SU-DHL-6 (cell line): Measurements from ENCODE around the gene BTBD9.

Experiments
- H2AFZ ChIP-seq: fragments of 200-600 bp; sonication (generic); 2 replicates; pipeline ENCODE4 v1.6.1; 2014; ENCODE audit warnings: low read depth, mild to moderate bottlenecking, moderate library complexity, mixed read lengths, antibody characterized with exemption, low read length; ENCODE audit not compliant: severe bottlenecking
- H3F3A ChIP-seq: fragments of 200-600 bp; shearing (Covaris generic); 2 replicates; pipeline ENCODE4 v1.6.0; 2016; ENCODE audit warnings: antibody characterized with exemption, mild to moderate bottlenecking; ENCODE audit not compliant: insufficient read depth
- H3K27ac ChIP-seq: fragments of 200-600 bp; sonication (generic); 2 replicates; pipeline ENCODE4 v1.5.1; 2016; ENCODE audit warnings: low read depth, mild to moderate bottlenecking, low read length, moderate library complexity, mixed read lengths
- H3K27me3 ChIP-seq: fragments of 200-600 bp; sonication (generic), shearing (Covaris generic); 2 replicates; pipeline ENCODE4 v1.6.0; 2014; ENCODE audit warnings: mild to moderate bottlenecking, low read length
- H3K36me3 ChIP-seq: fragments of 200-600 bp; sonication (generic); 2 replicates; pipeline ENCODE4 v1.6.1; 2014; ENCODE audit warnings: mild to moderate bottlenecking, low read length, mixed read lengths
- H3K4me2 ChIP-seq: fragments of 300-600, 200-600 bp; shearing (Covaris generic), sonication (generic); 2 replicates; pipeline ENCODE4 v1.6.0; 2014; ENCODE audit warnings: low read length, low read depth, mild to moderate bottlenecking; ENCODE audit not compliant: poor library complexity, severe bottlenecking
- H3K4me3 ChIP-seq: fragments of 200-600 bp; sonication (generic); 2 replicates; pipeline ENCODE4 v1.5.1; 2014; ENCODE audit warnings: antibody characterized with exemption, low read length, mild to moderate bottlenecking, mixed read lengths; ENCODE audit not compliant: insufficient read depth, poor library complexity, severe bottlenecking
- H3K79me2 ChIP-seq: fragments of 200-600 bp; sonication (generic); 2 replicates; pipeline ENCODE4 v1.6.1; 2014; ENCODE audit warnings: mild to moderate bottlenecking, low read length, moderate library complexity; ENCODE audit not compliant: insufficient read depth
- H3K9ac ChIP-seq: fragments of 200-600 bp; sonication (generic); 2 replicates; pipeline ENCODE4 v1.7.0; 2014; ENCODE audit warnings: mild to moderate bottlenecking, low read length
- H3K9me2 ChIP-seq: fragments of 200-600 bp; sonication (generic); replicated peaks from 2 replicates; pipeline ENCODE4 v1.6.1; 2014; ENCODE audit warnings: low read length; ENCODE audit not compliant: insufficient read depth
- H3K9me3 ChIP-seq: fragments of 200-600 bp; sonication (generic); 2 replicates; pipeline ENCODE4 v1.6.1; 2014; ENCODE audit warnings: low read length, mixed read lengths; ENCODE audit not compliant: insufficient read depth
- H4K20me1 ChIP-seq: fragments of 200-600 bp; sonication (generic); 2 replicates; pipeline ENCODE4 v1.6.1; 2014; ENCODE audit warnings: low read depth, mild to moderate bottlenecking, antibody characterized with exemption, low read length, moderate library complexity, mixed read lengths
- EZH2phosphoT487 ChIP-seq: fragments of 200-600 bp; sonication (generic), shearing (Covaris generic); conservative IDR thresholded peaks from 2 replicates; pipeline ENCODE4 v1.6.1; 2018; ENCODE audit warnings: mild to moderate bottlenecking, antibody characterized with exemption, low read length, moderate library complexity, mixed read lengths
- TF ChIP-seq, protein P1 (sequence below): fragments of 200-600 bp; sonication (generic); IDR thresholded peaks from one replicate; pipeline ENCODE4 v1.5.1; 2017; ENCODE audit warnings: antibody characterized with exemption, mild to moderate bottlenecking, low read length, moderate library complexity; ENCODE audit not compliant: insufficient read depth, poor library complexity, severe bottlenecking

The BTBD9 gene

DNA sequence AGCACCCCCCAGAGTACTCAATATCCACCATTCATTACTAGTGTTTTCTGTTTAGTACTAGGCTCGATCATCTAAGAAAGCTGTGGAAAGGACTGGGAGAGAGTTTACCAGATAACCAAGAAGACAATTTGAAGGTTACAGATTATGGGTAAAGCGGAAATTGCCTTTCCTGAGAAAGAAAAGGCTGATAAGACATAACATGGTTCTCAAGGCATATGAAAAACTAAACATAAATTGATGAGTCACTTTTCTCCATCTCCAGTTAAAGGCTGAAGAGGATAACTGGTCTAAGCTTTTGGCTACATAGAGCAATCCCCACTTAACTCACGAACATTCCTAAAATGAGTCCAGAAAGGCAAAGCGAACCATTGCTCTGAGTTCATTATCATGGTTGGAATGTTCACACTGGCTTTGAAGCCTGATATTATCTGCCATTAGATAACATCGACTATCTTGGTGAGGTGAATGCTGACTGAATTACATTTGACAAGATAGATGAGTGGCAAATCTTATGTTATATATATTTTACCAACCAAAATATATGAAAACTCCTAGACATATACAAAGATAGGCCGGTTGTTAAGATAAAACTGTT lies 65.8 kb downstream of the BTBD9 start:
- Histone ChIP-seq H3K9ac (no peak overlapping the region), H3K27me3 (no peaks in the 10 kb centered on the region), H3K4me3 (no peak overlapping the region), H3F3A (no peaks in the 10 kb centered on the region), H3K79me2 (no peaks in the 10 kb centered on the region), H3K27ac (no peak overlapping the region), H3K4me2 (no peak overlapping the region), H2AFZ (no peak overlapping the region), H3K9me3 (no peaks in the 10 kb centered on the region), H3K9me2 (no peaks in the 10 kb centered on the region), H3K36me3 (no peaks in the 10 kb centered on the region), H4K20me1 (no peaks in the 10 kb centered on the region)
- no peak for TF ChIP-seq EZH2phosphoT487
- TF ChIP-seq, protein P1, sequence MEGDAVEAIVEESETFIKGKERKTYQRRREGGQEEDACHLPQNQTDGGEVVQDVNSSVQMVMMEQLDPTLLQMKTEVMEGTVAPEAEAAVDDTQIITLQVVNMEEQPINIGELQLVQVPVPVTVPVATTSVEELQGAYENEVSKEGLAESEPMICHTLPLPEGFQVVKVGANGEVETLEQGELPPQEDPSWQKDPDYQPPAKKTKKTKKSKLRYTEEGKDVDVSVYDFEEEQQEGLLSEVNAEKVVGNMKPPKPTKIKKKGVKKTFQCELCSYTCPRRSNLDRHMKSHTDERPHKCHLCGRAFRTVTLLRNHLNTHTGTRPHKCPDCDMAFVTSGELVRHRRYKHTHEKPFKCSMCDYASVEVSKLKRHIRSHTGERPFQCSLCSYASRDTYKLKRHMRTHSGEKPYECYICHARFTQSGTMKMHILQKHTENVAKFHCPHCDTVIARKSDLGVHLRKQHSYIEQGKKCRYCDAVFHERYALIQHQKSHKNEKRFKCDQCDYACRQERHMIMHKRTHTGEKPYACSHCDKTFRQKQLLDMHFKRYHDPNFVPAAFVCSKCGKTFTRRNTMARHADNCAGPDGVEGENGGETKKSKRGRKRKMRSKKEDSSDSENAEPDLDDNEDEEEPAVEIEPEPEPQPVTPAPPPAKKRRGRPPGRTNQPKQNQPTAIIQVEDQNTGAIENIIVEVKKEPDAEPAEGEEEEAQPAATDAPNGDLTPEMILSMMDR = no peak

DNA sequence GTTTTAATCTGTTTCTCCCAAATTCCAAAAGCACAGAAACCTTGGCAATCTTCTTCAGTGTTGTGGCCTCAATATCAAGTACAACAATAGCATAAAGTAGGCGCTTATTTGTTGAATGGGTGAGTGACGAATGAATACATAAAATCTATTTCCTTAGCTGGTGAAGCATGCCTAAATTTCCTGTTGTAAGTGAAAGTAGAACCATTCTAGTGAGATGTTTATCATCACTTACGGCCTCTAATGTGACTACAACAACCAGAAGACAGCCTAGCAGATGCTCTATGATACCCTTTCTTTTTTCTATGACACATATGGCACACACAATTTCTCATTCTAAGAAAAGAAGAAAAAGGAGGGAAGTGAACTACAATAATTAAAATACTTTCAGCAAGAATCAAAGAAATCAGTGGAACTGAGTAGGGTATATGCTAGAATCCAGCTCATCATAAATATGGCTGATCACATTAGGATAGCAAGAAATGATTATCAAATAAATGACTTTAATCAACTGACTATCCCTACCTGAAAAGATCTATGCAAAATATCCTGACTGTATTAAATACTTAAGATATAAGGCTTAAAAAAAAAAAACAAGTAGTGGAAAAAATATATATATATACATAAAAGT lies 67.4 kb downstream of the BTBD9 start:
- Histone ChIP-seq H3K4me2 (peak overlapping the region; percentile 13), H3K27ac (no peak overlapping the region), H3K4me3 (no peak overlapping the region), H3K79me2 (no peaks in the 10 kb centered on the region), H3F3A (no peaks in the 10 kb centered on the region), H3K9me3 (no peaks in the 10 kb centered on the region), H3K9me2 (no peaks in the 10 kb centered on the region), H3K36me3 (no peaks in the 10 kb centered on the region), H2AFZ (no peak overlapping the region), H3K9ac (no peak overlapping the region), H3K27me3 (no peaks in the 10 kb centered on the region), H4K20me1 (no peaks in the 10 kb centered on the region; the same call in 1 of the 2 replicates)
- TF ChIP-seq, protein P1 = no peak
- TF ChIP-seq EZH2phosphoT487 = no peak

DNA sequence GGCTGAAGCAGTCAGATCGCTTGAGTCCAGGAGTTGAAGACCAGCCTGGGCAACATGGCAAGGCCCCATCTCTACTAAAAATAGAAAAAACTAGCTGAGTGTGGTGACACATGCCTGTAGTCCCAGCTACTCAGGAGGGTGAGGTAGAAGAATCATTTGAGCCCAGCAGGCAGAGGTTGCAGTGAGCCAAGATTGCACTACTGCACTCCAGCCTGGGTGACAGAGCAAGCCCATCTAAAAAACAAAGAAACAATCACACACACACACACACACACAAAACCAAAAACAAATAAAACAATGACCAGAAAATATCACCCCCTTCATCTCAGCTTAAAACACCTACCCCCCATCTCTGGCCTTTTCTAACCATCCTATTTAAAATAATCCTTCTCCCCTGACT lies 68.0 kb downstream of the BTBD9 start:
- no peaks in the 10 kb centered on the region for H3F3A ChIP-seq
- H3K79me2 ChIP-seq = no peaks in the 10 kb centered on the region
- no peak overlapping the region for H3K4me3 ChIP-seq
- H3K27ac ChIP-seq = no peak overlapping the region
- TF ChIP-seq, protein P1 = no peak
- TF ChIP-seq EZH2phosphoT487 = no peak
- no peak overlapping the region for H3K9ac ChIP-seq
- H3K27me3 ChIP-seq = no peaks in the 10 kb centered on the region
- H3K9me2 ChIP-seq = no peaks in the 10 kb centered on the region
- no peaks in the 10 kb centered on the region; the same call in 1 of the 2 replicates for H4K20me1 ChIP-seq
- no peak overlapping the region for H2AFZ ChIP-seq
- no peaks in the 10 kb centered on the region for H3K36me3 ChIP-seq
- no peak overlapping the region for H3K4me2 ChIP-seq
- H3K9me3 ChIP-seq = no peaks in the 10 kb centered on the region
